SK-N-SH (cell line): ENCODE results near the gene CYP39A1. TPM values are rescaled to one million over a fixed set of nuclear protein-coding genes. Genes with fewer than 3 reads are reported as not detected.

Source experiments
- CTCF ChIA-PET: fragments of 300-600, 350-600 bp; formaldehyde crosslinking; extraction: SDS; loops from one replicate; lab custom pipeline; 2021; lab: Yijun Ruan, JAX
- POLR2A ChIA-PET: fragments of 350-600 bp; sonication (Branson Sonifier 250); formaldehyde crosslinking; extraction: SDS; loops from one replicate; lab custom pipeline; 2020; ENCODE audit warnings: antibody characterized with exemption, inconsistent platforms; lab: Yijun Ruan, JAX
- DNase-seq: peaks from one replicate; pipeline ENCODE4 v3.0.0; 2012
- H2AFZ ChIP-seq: fragments of 200-600 bp; sonication (generic); 2 replicates; pipeline ENCODE4 v1.8.1; 2016; ENCODE audit warnings: antibody characterized with exemption, mild to moderate bottlenecking, low read depth
- H3F3A ChIP-seq: fragments of 200-600 bp; sonication (generic); replicated peaks from 2 replicates; pipeline ENCODE3; 2016; ENCODE audit warnings: antibody characterized with exemption, mild to moderate bottlenecking; ENCODE audit not compliant: insufficient read depth
- H3K27ac ChIP-seq, 2 experiments: fragments of 200-500 bp in 1 of 2; fragments of 200-600 bp in 1 of 2; sonication (Bioruptor generic) in 1 of 2; sonication (generic), shearing (Covaris generic) in 1 of 2; 2 replicates each; pipeline versions ENCODE4 v1.5.1 to v1.6.1; 2014 to 2016; ENCODE audit warnings: low read depth in 2 of 2, inconsistent platforms in 1 of 2, low read length in 1 of 2, mild to moderate bottlenecking in 1 of 2, mixed read lengths in 1 of 2
- H3K27me3 ChIP-seq: fragments of 200-600 bp; sonication (generic), shearing (Covaris generic); 2 replicates; pipeline ENCODE4 v1.6.1; 2016; ENCODE audit warnings: mixed run types; ENCODE audit not compliant: insufficient read depth
- H3K36me3 ChIP-seq, 2 experiments: fragments of 200-500 bp in 1 of 2; fragments of 200-600 bp in 1 of 2; sonication (Bioruptor generic) in 1 of 2; sonication (generic) in 1 of 2; replicated peaks in 1 of 2; 2 replicates each; pipeline versions ENCODE3 to v1.5.1; 2014 to 2016; ENCODE audit warnings: low read length in 1 of 2, mild to moderate bottlenecking in 1 of 2; ENCODE audit not compliant: insufficient read depth in 2 of 2, control insufficient read depth in 1 of 2
- H3K4me1 ChIP-seq, 2 experiments: fragments of 200-500 bp in 1 of 2; fragments of 200-600 bp in 1 of 2; sonication (Bioruptor generic) in 1 of 2; sonication (generic), shearing (Covaris generic) in 1 of 2; 2 replicates each; pipeline versions ENCODE4 v1.5.1 to v1.6.1; 2014 to 2016; ENCODE audit warnings: low read depth in 1 of 2, low read length in 1 of 2, mixed run types in 1 of 2; ENCODE audit not compliant: insufficient read depth in 2 of 2, control insufficient read depth in 1 of 2
- H3K4me2 ChIP-seq: fragments of 200-600 bp; sonication (generic), shearing (Covaris generic); 2 replicates; pipeline ENCODE4 v1.6.1; 2017; ENCODE audit warnings: mixed run types
- H3K4me3 ChIP-seq, 2 experiments: fragments of 200-500 bp in 1 of 2; fragments of 200-600 bp in 1 of 2; sonication (Bioruptor generic) in 1 of 2; sonication (generic), shearing (Covaris generic) in 1 of 2; 2 replicates each; pipeline versions ENCODE4 v1.5.1 to v1.8.1; 2014 to 2016; ENCODE audit warnings: low read depth in 2 of 2, inconsistent platforms in 1 of 2, low read length in 1 of 2, mild to moderate bottlenecking in 1 of 2, mixed read lengths in 1 of 2, moderate library complexity in 1 of 2
- H3K79me2 ChIP-seq: fragments of 200-600 bp; sonication (generic); 2 replicates; pipeline ENCODE4 v1.8.1; 2017; ENCODE audit warnings: mild to moderate bottlenecking; ENCODE audit not compliant: insufficient read depth
- H3K9ac ChIP-seq: fragments of 200-600 bp; sonication (generic); 2 replicates; pipeline ENCODE4 v1.6.1; 2017; ENCODE audit warnings: mixed run types
- H3K9me2 ChIP-seq: fragments of 200-600 bp; sonication (generic); 2 replicates; pipeline ENCODE4 v1.6.1; 2017; ENCODE audit warnings: mixed run types
- H3K9me3 ChIP-seq: fragments of 200-600 bp; sonication (generic); 2 replicates; pipeline ENCODE4 v1.6.1; 2017; ENCODE audit warnings: mixed run types, mild to moderate bottlenecking, moderate library complexity
- H4K20me1 ChIP-seq: fragments of 200-600 bp; sonication (generic); 2 replicates; pipeline ENCODE4 v1.6.1; 2017; ENCODE audit warnings: mild to moderate bottlenecking, mixed run types; ENCODE audit not compliant: insufficient read depth
- CTCF ChIP-seq: fragments of 200-600 bp; sonication (generic); IDR thresholded peaks from 2 replicates; pipeline ENCODE4 v1.6.1; 2017; ENCODE audit warnings: antibody characterized with exemption, mild to moderate bottlenecking, moderate library complexity
- FOXJ3 ChIP-seq: sonication (generic); formaldehyde crosslinking; IDR thresholded peaks from 2 replicates; pipeline ENCODE4 v1.5.1; 2020; ENCODE audit warnings: mild to moderate bottlenecking, missing genetic modification reagents
- RFX5 ChIP-seq: IDR thresholded peaks from 2 replicates; pipeline ENCODE4 v1.6.1; 2012; ENCODE audit warnings: mild to moderate bottlenecking, improper control_type of control experiment, low read length
- WGBS: methylation state at CpG from one replicate; pipeline ENCODE4 v1.1.6; 2017; ENCODE audit warnings: low lambda C conversion rate; 5-methylcytosine and 5-hydroxymethylcytosine counted together
- polyA plus RNA-seq, 3 experiments: library from polyadenylated mRNA; depleted of rRNA; stranded (reverse); fragments of >200 nt; gene quantifications; 2 replicates each; pipeline ENCODE4 v1.2.3, GENCODE V29; 2012
- TF ChIP-seq, protein P1 (sequence below): IDR thresholded peaks from 2 replicates; pipeline ENCODE4; 2012

CYP39A1 gene, protein sequence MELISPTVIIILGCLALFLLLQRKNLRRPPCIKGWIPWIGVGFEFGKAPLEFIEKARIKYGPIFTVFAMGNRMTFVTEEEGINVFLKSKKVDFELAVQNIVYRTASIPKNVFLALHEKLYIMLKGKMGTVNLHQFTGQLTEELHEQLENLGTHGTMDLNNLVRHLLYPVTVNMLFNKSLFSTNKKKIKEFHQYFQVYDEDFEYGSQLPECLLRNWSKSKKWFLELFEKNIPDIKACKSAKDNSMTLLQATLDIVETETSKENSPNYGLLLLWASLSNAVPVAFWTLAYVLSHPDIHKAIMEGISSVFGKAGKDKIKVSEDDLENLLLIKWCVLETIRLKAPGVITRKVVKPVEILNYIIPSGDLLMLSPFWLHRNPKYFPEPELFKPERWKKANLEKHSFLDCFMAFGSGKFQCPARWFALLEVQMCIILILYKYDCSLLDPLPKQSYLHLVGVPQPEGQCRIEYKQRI
- not detected in 2 replicates for polyA plus RNA-seq (2012; rRNA removed)
- polyA plus RNA-seq (2012; cell fraction: cytosol; rRNA removed), result 0.01 TPM in 1 of 2 replicates, not detected in the other
- not detected in 2 replicates for polyA plus RNA-seq (2012; cell fraction: nucleus; rRNA removed)

DNA sequence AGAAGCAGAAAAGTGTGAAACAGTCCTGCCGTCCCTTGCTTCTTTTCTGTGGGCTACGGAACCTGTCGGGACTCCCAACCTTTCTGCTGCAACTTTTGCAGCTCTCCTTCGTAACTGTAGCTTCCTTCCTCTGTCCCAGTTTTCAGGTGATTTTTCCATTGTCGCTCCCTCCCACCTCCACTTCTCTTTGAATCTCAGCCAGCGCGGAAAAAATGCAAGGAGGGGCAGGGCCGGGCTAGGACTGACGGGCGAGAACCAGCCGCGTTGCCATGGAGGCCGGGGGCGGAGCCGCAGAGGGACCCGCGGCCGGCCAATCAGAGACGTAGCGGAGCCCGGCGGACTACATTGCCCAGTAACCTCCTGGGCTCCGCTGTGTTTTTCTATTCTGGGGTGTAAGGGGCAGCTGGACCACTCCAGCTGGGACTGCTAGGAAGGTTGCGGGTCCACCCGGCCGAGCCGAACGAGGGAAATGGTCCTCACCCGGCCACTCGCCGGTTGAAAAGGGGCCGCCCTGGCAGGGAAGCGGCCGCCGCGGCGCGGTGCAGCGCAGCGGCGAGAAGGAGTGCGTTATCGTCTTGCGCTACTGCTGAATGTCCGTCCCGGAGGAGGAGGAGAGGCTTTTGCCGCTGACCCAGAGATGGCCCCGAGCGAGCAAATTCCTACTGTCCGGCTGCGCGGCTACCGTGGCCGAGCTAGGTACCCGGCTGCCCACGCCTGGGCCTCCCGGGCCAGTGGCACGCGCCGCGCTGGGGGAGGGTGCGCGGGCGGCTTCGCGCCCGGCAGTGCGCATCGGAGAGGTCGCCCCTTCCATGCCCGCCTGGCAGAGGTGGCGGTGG is at the start of gene CYP39A1, which contains the start of gene SLC25A27:
CYP39A1 (minus strand) TSS at position 216 of the 836 bp plus-strand sequence. CDS start 236 bp downstream, outside the sequence.
SLC25A27 (plus strand) TSS at position 373 of the 836 bp plus-strand sequence; CDS start at position 591, 218 bp downstream.
- ChIA-PET POLR2A (no interaction called here), CTCF (interaction anchor here (0.7 to 1.0 kb wide), 2 partner anchors 9 to 174 kb away, joined by 3 read pairs; no protein-coding TSS in a partner anchor)
- DNase-seq, result peak; percentile 91
- TF ChIP-seq, protein P1, sequence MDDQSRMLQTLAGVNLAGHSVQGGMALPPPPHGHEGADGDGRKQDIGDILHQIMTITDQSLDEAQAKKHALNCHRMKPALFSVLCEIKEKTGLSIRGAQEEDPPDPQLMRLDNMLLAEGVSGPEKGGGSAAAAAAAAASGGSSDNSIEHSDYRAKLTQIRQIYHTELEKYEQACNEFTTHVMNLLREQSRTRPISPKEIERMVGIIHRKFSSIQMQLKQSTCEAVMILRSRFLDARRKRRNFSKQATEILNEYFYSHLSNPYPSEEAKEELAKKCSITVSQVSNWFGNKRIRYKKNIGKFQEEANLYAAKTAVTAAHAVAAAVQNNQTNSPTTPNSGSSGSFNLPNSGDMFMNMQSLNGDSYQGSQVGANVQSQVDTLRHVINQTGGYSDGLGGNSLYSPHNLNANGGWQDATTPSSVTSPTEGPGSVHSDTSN, result peak; percentile 59
- no peak for TF ChIP-seq RFX5
- whole genome bisulfite sequencing, result under 1% methylated on average over 23 of the region's 72 CpGs
- Histone ChIP-seq H3K4me1 (peaks cover 0 to 3% of the 10 kb centered on the region in 2 experiments; a peak in 2 of 4 replicates), H3K79me2 (no peaks in the 10 kb centered on the region), H4K20me1 (no peaks in the 10 kb centered on the region), H3K4me3 (peak within 1 kb of the TSS; percentile 77 to 87), H2AFZ (peak within 1 kb of the TSS; percentile 93), H3K9ac (no peak within 1 kb of the TSS), H3K9me2 (no peaks in the 10 kb centered on the region), H3K9me3 (peaks cover 7% of the 10 kb centered on the region; the same call in 1 of the 2 replicates), H3K27ac (peak within 1 kb of the TSS in 1 of 2 experiments; percentile 70; a peak in 2 of 4 replicates), H3K4me2 (peak within 1 kb of the TSS; percentile 96), H3F3A (no peaks in the 10 kb centered on the region), H3K27me3 (no peaks in the 10 kb centered on the region), H3K36me3 (no peaks in the 10 kb centered on the region)

- no peak overlapping the region for H3K27ac ChIP-seq
- no peak overlapping the region for H3K4me3 ChIP-seq
- TF ChIP-seq FOXJ3 (CRISPR knock-in tag) (no peak), CTCF (no peak)
- TF ChIP-seq, all 33 proteins: peak for 0
- ChIA-PET CTCF (no interaction called here), POLR2A (no interaction called here)
- Histone ChIP-seq H3K9ac (no peak overlapping the region), H2AFZ (no peak overlapping the region), H4K20me1 (no peaks in the 10 kb centered on the region), H3K9me2 (no peaks in the 10 kb centered on the region), H3K4me1 (no peaks in the 10 kb centered on the region), H3K79me2 (no peaks in the 10 kb centered on the region), H3F3A (no peaks in the 10 kb centered on the region), H3K27me3 (no peaks in the 10 kb centered on the region), H3K36me3 (no peaks in the 10 kb centered on the region), H3K9me3 (no peaks in the 10 kb centered on the region), H3K4me2 (no peak overlapping the region)
- WGBS, result 3% methylated on average over 1 of the region's 1 CpG
- no peak for DNase-seq
Measured at GRCh38 chr6:46699970-46700369, 47.4 kb upstream of the CYP39A1 start.
